RWPE2 (cell line): ENCODE data around the gene AP5S1.
"Not testable (repeated sequence)": the region's sequence is repeated elsewhere in the genome, so short reads cannot be mapped to it uniquely, and the experiment has no call there.

ENCODE experiments used
- ATAC-seq: fragments of 200-7000 bp; cut with Tn5 transposase; 3 replicates; pipeline ENCODE4 v1.9.1; 2021; ENCODE audit warnings: low read depth
- DNase-seq: peaks from one replicate; pipeline ENCODE4 v3.0.0-alpha.2; 2020; ENCODE audit warnings: low spot score
- H3K27ac ChIP-seq: fragments of 450-650 bp; 2 replicates; pipeline ENCODE4 v1.5.1; 2017; ENCODE audit warnings: mild to moderate bottlenecking; ENCODE audit not compliant: poor library complexity, severe bottlenecking
- H3K27me3 ChIP-seq: fragments of 250-450 bp; sonication (Bioruptor Pico); 2 replicates; pipeline ENCODE4 v1.5.1; 2021; ENCODE audit warnings: mild to moderate bottlenecking, moderate library complexity; ENCODE audit not compliant: insufficient read depth, poor library complexity, severe bottlenecking
- H3K36me3 ChIP-seq: fragments of 250-450 bp; sonication (Bioruptor Pico); 2 replicates; pipeline ENCODE4 v1.5.1; 2020; ENCODE audit warnings: low read depth, mild to moderate bottlenecking, moderate library complexity
- H3K4me1 ChIP-seq: fragments of 250-450 bp; sonication (Bioruptor Pico); 2 replicates; pipeline ENCODE4 v1.5.1; 2021; ENCODE audit warnings: mild to moderate bottlenecking, moderate library complexity; ENCODE audit not compliant: insufficient read depth, poor library complexity, severe bottlenecking
- H3K4me3 ChIP-seq: fragments of 250-450 bp; sonication (Bioruptor Pico); 2 replicates; pipeline ENCODE4 v1.5.1; 2021; ENCODE audit warnings: mild to moderate bottlenecking, moderate library complexity; ENCODE audit not compliant: severe bottlenecking
- H3K9me3 ChIP-seq: fragments of 250-450 bp; sonication (Bioruptor Pico); 2 replicates; pipeline ENCODE4 v1.5.1; 2021; ENCODE audit warnings: mild to moderate bottlenecking, moderate library complexity; ENCODE audit not compliant: severe bottlenecking
- TF ChIP-seq, protein P1 (sequence below): fragments of 450-650 bp; IDR thresholded peaks from one replicate; pipeline ENCODE4 v1.5.1; 2017; ENCODE audit warnings: mild to moderate bottlenecking, moderate library complexity; ENCODE audit not compliant: poor library complexity, severe bottlenecking

AP5S1 gene

GRCh38 chr20:3843490-3843889 is 23.1 kb downstream of the AP5S1 start:
- H3K4me1 ChIP-seq, result peaks cover 12% of the 10 kb centered on the region
- DNase-seq, result no peak
- no peak overlapping the region for H3K4me3 ChIP-seq
- H3K9me3 ChIP-seq, result no peaks in the 10 kb centered on the region
- TF ChIP-seq, protein P1, sequence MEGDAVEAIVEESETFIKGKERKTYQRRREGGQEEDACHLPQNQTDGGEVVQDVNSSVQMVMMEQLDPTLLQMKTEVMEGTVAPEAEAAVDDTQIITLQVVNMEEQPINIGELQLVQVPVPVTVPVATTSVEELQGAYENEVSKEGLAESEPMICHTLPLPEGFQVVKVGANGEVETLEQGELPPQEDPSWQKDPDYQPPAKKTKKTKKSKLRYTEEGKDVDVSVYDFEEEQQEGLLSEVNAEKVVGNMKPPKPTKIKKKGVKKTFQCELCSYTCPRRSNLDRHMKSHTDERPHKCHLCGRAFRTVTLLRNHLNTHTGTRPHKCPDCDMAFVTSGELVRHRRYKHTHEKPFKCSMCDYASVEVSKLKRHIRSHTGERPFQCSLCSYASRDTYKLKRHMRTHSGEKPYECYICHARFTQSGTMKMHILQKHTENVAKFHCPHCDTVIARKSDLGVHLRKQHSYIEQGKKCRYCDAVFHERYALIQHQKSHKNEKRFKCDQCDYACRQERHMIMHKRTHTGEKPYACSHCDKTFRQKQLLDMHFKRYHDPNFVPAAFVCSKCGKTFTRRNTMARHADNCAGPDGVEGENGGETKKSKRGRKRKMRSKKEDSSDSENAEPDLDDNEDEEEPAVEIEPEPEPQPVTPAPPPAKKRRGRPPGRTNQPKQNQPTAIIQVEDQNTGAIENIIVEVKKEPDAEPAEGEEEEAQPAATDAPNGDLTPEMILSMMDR, result no peak
- no peaks in the 10 kb centered on the region for H3K27me3 ChIP-seq
- H3K36me3 ChIP-seq, result no peaks in the 10 kb centered on the region
- ATAC-seq, result peak; percentile 33
- H3K27ac ChIP-seq, result peak overlapping the region; percentile 70

DNA sequence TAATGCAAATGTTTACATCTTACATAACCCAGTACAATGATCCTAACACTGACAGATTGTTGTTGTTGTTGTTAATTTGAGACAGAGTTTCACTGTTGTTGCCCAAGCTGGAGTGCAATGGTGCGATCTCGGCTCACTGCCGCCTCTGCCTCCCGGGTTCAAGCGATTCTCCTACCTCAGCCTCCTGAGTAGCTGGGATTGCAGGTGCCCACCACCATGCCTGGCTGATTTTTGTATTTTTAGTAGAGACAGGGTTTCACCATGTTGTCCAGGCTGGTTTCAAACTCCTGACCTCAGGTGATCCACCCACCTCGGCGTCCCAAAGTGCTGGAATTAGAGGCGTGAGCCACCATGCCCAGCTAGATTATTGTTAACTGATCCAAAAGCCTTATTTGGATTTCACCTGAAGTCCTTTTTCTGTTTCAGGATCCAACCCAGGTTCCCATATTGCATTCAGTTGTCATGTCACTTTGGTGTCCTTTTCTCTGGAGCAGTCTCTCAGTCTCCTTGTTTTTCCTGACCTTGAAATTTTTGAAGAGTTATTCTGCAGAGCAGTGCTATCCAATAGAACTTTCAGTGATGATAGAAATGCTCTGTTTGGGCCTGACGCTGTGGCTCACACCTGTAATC is 23.8 kb downstream of the AP5S1 start:
- not testable (repeated sequence) for H3K36me3 ChIP-seq, DNase-seq, H3K9me3 ChIP-seq, H3K4me3 ChIP-seq, H3K27me3 ChIP-seq, ATAC-seq
- Histone ChIP-seq H3K4me1 (peaks cover 12% of the 10 kb centered on the region), H3K27ac (peak overlapping the region; percentile 70)

DNA sequence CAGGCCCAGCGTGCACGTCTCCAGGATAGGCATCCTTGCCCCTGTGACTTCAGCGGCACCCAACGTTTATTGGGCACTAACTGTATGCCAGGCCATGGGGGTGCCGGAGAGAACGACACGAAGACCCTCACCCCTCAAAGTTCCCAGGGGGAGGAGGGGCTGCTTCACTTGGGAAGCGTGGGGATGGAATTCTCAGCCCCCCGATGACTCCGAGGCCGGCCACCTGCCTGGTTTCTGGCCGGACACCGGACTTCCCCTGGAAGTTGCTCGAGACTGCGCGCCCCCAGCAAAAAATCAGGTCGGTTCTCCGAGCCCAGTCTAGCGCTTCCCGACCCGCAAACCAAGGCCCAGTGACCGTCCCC is 26.0 kb downstream of the AP5S1 start:
- peaks cover 4% of the 10 kb centered on the region; the same call in 1 of the 2 replicates for H3K36me3 ChIP-seq
- DNase-seq (no peak), ATAC-seq (no peak)
- peaks cover 12% of the 10 kb centered on the region for H3K4me1 ChIP-seq
- peak overlapping the region; percentile 70 for H3K27ac ChIP-seq
- peak overlapping the region; percentile 69 for H3K4me3 ChIP-seq
- no peaks in the 10 kb centered on the region for H3K27me3 ChIP-seq
- TF ChIP-seq, protein P1, result no peak
- no peaks in the 10 kb centered on the region for H3K9me3 ChIP-seq

GRCh38 chr20:3846740-3847428 is 26.5 kb downstream of the AP5S1 start, which contains the start of gene MAVS:
Gene MAVS, plus strand, starts transcription at chr20:3846834. Its CDS starts 7,791 bp downstream, at chr20:3854625.
- TF ChIP-seq, protein P1, result peak; percentile 22
- H3K9me3 ChIP-seq, result no peaks in the 10 kb centered on the region
- peak within 1 kb of the TSS; percentile 69 for H3K4me3 ChIP-seq
- H3K27me3 ChIP-seq, result no peaks in the 10 kb centered on the region
- H3K27ac ChIP-seq, result peak within 1 kb of the TSS; percentile 70
- peaks cover 4% of the 10 kb centered on the region; the same call in 1 of the 2 replicates for H3K36me3 ChIP-seq
- H3K4me1 ChIP-seq, result peaks cover 12% of the 10 kb centered on the region
- DNase-seq, result peak; percentile 85
- ATAC-seq, result peak; percentile 92

DNA sequence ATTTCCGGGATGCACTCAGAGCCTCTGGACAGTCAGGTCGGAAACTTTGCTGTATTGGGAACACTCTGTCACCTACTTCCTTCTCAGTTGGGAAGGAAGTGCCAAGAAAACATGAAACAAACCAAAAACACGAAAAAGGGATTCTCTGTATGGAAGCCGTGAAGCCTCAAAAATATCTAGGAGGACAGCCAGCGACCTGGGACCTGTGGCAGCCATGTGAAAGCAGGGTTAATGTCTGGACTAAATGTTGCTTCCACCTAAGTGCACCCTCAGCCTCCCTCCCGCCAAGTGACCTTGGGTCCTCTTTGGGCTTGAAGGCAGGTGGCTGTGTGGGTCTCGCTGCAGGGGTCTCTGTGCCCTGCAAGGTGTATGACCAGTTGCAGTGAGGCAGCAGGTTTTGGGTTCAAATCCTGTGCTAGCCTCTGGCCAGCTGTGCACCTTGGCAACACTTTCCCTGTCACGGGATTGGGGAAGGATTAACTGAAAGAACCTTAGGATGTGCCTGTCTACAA is 27.1 kb downstream of the AP5S1 start:
- Histone ChIP-seq H3K36me3 (peaks cover 4% of the 10 kb centered on the region; the same call in 1 of the 2 replicates), H3K27ac (peak overlapping the region; percentile 70), H3K27me3 (no peaks in the 10 kb centered on the region), H3K9me3 (no peaks in the 10 kb centered on the region), H3K4me1 (peaks cover 12% of the 10 kb centered on the region), H3K4me3 (peak overlapping the region; percentile 69)
- no peak for DNase-seq
- no peak for ATAC-seq
- TF ChIP-seq, protein P1, result no peak
